ENCODE results near the gene DTNA.

DTNA gene

GRCh38 chr18:34929336-34929780, 219.3 kb downstream of the DTNA start:
- TF ChIP-seq CTCF (IDR thresholded peaks at IDR 0.05; ENCODE audit: low read depth, low read length): no peak
- DNase-seq: no peak
- no peaks in the 10 kb centered on the region for H3K9me3 ChIP-seq (ENCODE audit: severe bottlenecking)
- no peak overlapping the region for H3K27ac ChIP-seq
- no peak overlapping the region for H3K4me3 ChIP-seq (ENCODE audit: low read depth, low read length)
- no peaks in the 10 kb centered on the region for H3K27me3 ChIP-seq (ENCODE audit: insufficient read depth, low read depth, severe bottlenecking)
- H3K36me3 ChIP-seq: no peaks in the 10 kb centered on the region

- Histone ChIP-seq H3K27me3 (ENCODE audit: insufficient read depth, low read depth, severe bottlenecking) (no peaks in the 10 kb centered on the region), H3K9me3 (ENCODE audit: severe bottlenecking) (no peaks in the 10 kb centered on the region), H3K4me3 (ENCODE audit: low read depth, low read length) (no peak overlapping the region), H3K36me3 (no peaks in the 10 kb centered on the region), H3K27ac (no peak overlapping the region)
- no peak for DNase-seq
- TF ChIP-seq CTCF (IDR thresholded peaks at IDR 0.05; ENCODE audit: low read depth, low read length): no peak
Measured at GRCh38 chr18:34932363-34932762, 222.3 kb downstream of the DTNA start.

DNA sequence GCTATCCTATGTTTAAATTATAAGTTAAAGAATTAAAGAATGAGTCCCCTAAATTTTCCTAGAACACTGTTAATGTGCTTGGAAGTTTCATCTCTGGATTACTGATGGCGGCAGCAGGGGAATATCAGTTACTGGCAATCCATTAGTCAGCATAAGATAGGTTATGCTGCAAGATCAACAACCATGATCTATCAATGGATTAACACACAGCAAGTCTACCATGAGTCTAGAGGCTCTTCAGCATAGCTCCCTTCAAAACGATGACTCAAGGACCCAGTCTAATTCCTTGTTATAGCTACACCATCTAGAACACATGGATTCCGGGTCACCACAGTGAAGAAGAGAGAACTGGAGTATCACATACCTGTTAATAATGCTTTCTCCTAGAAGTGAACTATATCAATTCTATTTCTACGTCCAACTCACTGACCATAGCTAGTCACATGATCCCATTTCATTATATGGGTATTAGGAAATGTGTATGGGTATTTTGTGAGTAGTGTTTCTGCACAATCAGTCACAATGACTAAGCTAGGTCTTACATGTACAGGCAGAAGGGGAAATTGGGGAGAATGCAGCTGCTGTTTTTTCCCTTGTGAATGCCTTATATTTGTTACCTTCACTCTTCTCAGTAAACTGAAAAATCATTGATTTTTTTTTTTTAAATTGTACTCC, 222.8 kb downstream of the DTNA start:
- no peaks in the 10 kb centered on the region for H3K27me3 ChIP-seq (ENCODE audit: insufficient read depth, low read depth, severe bottlenecking)
- no peak for TF ChIP-seq CTCF (IDR thresholded peaks at IDR 0.05; ENCODE audit: low read depth, low read length)
- H3K27ac ChIP-seq: no peak overlapping the region
- no peak overlapping the region for H3K4me3 ChIP-seq (ENCODE audit: low read depth, low read length)
- no peak for DNase-seq
- H3K36me3 ChIP-seq: no peaks in the 10 kb centered on the region
- no peaks in the 10 kb centered on the region for H3K9me3 ChIP-seq (ENCODE audit: severe bottlenecking)

GRCh38 chr18:34933909-34934661, 224.0 kb downstream of the DTNA start:
- no peaks in the 10 kb centered on the region for H3K9me3 ChIP-seq (ENCODE audit: severe bottlenecking)
- H3K27me3 ChIP-seq (ENCODE audit: insufficient read depth, low read depth, severe bottlenecking): no peaks in the 10 kb centered on the region
- H3K27ac ChIP-seq: no peak overlapping the region
- TF ChIP-seq CTCF (IDR thresholded peaks at IDR 0.05; ENCODE audit: low read depth, low read length): no peak
- DNase-seq: no peak
- no peaks in the 10 kb centered on the region for H3K36me3 ChIP-seq
- no peak overlapping the region for H3K4me3 ChIP-seq (ENCODE audit: low read depth, low read length)

GRCh38 chr18:34936772-34937171, 226.7 kb downstream of the DTNA start:
- no peak for TF ChIP-seq CTCF (IDR thresholded peaks at IDR 0.05; ENCODE audit: low read depth, low read length)
- no peaks in the 10 kb centered on the region for H3K9me3 ChIP-seq (ENCODE audit: severe bottlenecking)
- DNase-seq: no peak
- H3K27me3 ChIP-seq (ENCODE audit: insufficient read depth, low read depth, severe bottlenecking): no peaks in the 10 kb centered on the region
- no peaks in the 10 kb centered on the region for H3K36me3 ChIP-seq
- H3K27ac ChIP-seq: no peak overlapping the region
- no peak overlapping the region for H3K4me3 ChIP-seq (ENCODE audit: low read depth, low read length)
